Stimulated activated CD4-positive, alpha-beta T cell treated with anti-CD3 and anti-CD28 coated beads, TNF-alpha, amount 100 ng/mL, for 24 hours (primary cell): Measurements from ENCODE around the gene PLIN4.

Experiments
- DNase-seq, 3 experiments: peaks; one replicate each; pipeline ENCODE4 v3.0.0-alpha.2; 2020; ENCODE audit warnings: low read depth in 3 of 3

The PLIN4 gene

GRCh38 chr19:4456843-4457653 is 61.2 kb downstream of the PLIN4 start:
- peak in 1 of 3 experiments; percentile 29 for DNase-seq

- DNase-seq, result no peak
Measured at GRCh38 chr19:4456476-4456842, 61.8 kb downstream of the PLIN4 start.

- DNase-seq, result no peak
Measured at GRCh38 chr19:4455719-4456475, 62.4 kb downstream of the PLIN4 start.

GRCh38 chr19:4454747-4455718 is 63.3 kb downstream of the PLIN4 start:
- no peak for DNase-seq

- no peak for DNase-seq
Measured at GRCh38 chr19:4453232-4454179, 64.8 kb downstream of the PLIN4 start.

- no peak for DNase-seq
Measured at GRCh38 chr19:4452230-4452990, 65.9 kb downstream of the PLIN4 start.
